GM12878 (cell line): ENCODE results near the gene DNAAF1. TPM values are rescaled to one million over a fixed set of nuclear protein-coding genes. Genes with fewer than 3 reads are reported as not detected.

Experiments
- ATAC-seq: fragments of 200-7000 bp; cut with Tn5 transposase; 3 replicates; pipeline ENCODE4 v1.9.1; 2020; ENCODE audit warnings: mild to moderate bottlenecking, moderate library complexity
- BruUV-seq: library from RNA; stranded (reverse); fragments of 400-500 nt; replicated peaks from 2 replicates; lab custom pipeline; 2021; lab: Mats Ljungman, UMichigan
- CTCF ChIA-PET: fragments of 300-600 bp; sonication (Branson Sonifier 250); formaldehyde crosslinking; extraction: SDS; loops from one replicate; lab custom pipeline; 2021; ENCODE audit warnings: inconsistent platforms; lab: Yijun Ruan, JAX
- POLR2A ChIA-PET: fragments of 350-600 bp; formaldehyde crosslinking; extraction: SDS; loops from one replicate; lab custom pipeline; 2021; ENCODE audit warnings: inconsistent platforms; lab: Charles Lee
- RAD21 ChIA-PET: fragments of 300-600 bp; sonication (Branson Sonifier 250); formaldehyde crosslinking; loops from one replicate; lab custom pipeline; 2023; ENCODE audit warnings: antibody characterized with exemption; ENCODE audit not compliant: unreplicated experiment; lab: Charles Lee
- SMC1A ChIA-PET: fragments of 300-600 bp; sonication (Branson Sonifier 250); formaldehyde crosslinking; loops from one replicate; lab custom pipeline; 2023; ENCODE audit not compliant: unreplicated experiment, uncharacterized antibody; lab: Charles Lee
- DNase-seq: peaks from one replicate; pipeline ENCODE4 v3.0.0-alpha.2; 2011; ENCODE audit warnings: low read depth, low spot score
- FAIRE-seq: peaks from 3 replicates; lab custom pipeline; 2011; peaks lifted over from hg19 to GRCh38; lab: Jason Lieb, UNC
- H2AFZ ChIP-seq: 2 replicates; pipeline ENCODE4 v1.6.0; 2011; ENCODE audit warnings: low read depth, low read length, control low read depth; ENCODE audit not compliant: control insufficient read depth
- H3K27ac ChIP-seq: 2 replicates; pipeline ENCODE4 v1.5.1; 2011; ENCODE audit warnings: control low read depth; ENCODE audit not compliant: control insufficient read depth, insufficient read depth
- H3K27me3 ChIP-seq, 2 experiments: replicated peaks in 1 of 2; 2 replicates each; pipeline versions ENCODE4 v1.6.0 to v1.6.1; 2011; ENCODE audit warnings: low read length in 1 of 2; ENCODE audit not compliant: control insufficient read depth in 2 of 2, insufficient read depth in 2 of 2
- H3K36me3 ChIP-seq, 2 experiments: 2 replicates each; pipeline ENCODE4 v1.5.1; 2011; ENCODE audit warnings: low read length in 1 of 2; ENCODE audit not compliant: control insufficient read depth in 2 of 2, insufficient read depth in 2 of 2
- H3K4me1 ChIP-seq: 2 replicates; pipeline ENCODE4 v1.6.1; 2011; ENCODE audit warnings: mild to moderate bottlenecking, low read length, moderate library complexity, mixed read lengths; ENCODE audit not compliant: control insufficient read depth, insufficient read depth
- H3K4me2 ChIP-seq: 2 replicates; pipeline ENCODE4 v1.6.0; 2011; ENCODE audit warnings: control low read depth; ENCODE audit not compliant: control insufficient read depth, insufficient read depth
- H3K4me3 ChIP-seq: fragments of 200-600 bp; sonication (generic); 2 replicates; pipeline ENCODE4 v1.5.1; 2016
- H3K79me2 ChIP-seq: 2 replicates; pipeline ENCODE4 v1.6.0; 2011; ENCODE audit warnings: low read length; ENCODE audit not compliant: control insufficient read depth, insufficient read depth
- H3K9ac ChIP-seq: 2 replicates; pipeline ENCODE4 v1.8.0; 2011; ENCODE audit warnings: low read length, control low read depth, mixed read lengths; ENCODE audit not compliant: control insufficient read depth, insufficient read depth
- H3K9me3 ChIP-seq: replicated peaks from 3 replicates; pipeline ENCODE4 v1.5.1; 2011; ENCODE audit warnings: mild to moderate bottlenecking, low read length; ENCODE audit not compliant: control insufficient read depth, insufficient read depth
- H4K20me1 ChIP-seq: 2 replicates; pipeline ENCODE4 v1.6.0; 2011; ENCODE audit not compliant: control insufficient read depth, insufficient read depth
- DPF2 ChIP-seq: fragments of 450-650 bp; IDR thresholded peaks from 2 replicates; pipeline ENCODE4 v1.6.1; 2017; ENCODE audit warnings: mild to moderate bottlenecking
- FOXM1 ChIP-seq: IDR thresholded peaks from 2 replicates; pipeline ENCODE4 v1.6.1; 2012; ENCODE audit warnings: low read depth, mild to moderate bottlenecking, inconsistent platforms, low read length, moderate library complexity
- MTA2 ChIP-seq: fragments of 450-650 bp; IDR thresholded peaks from 2 replicates; pipeline ENCODE4 v1.6.1; 2016; ENCODE audit warnings: low read depth, mild to moderate bottlenecking, moderate library complexity
- SP1 ChIP-seq: IDR thresholded peaks from one replicate; pipeline ENCODE4 v1.6.1; 2011; ENCODE audit warnings: low read depth, low read length
- STAT3 ChIP-seq: IDR thresholded peaks from 2 replicates; pipeline ENCODE4 v1.6.1; 2011; ENCODE audit warnings: low read depth, low read length, improper control_type of control experiment
- USF1 ChIP-seq: IDR thresholded peaks from 2 replicates; pipeline ENCODE4 v1.6.1; 2011; ENCODE audit warnings: borderline replicate concordance, low read depth, mild to moderate bottlenecking, moderate library complexity, mixed read lengths, low read length; ENCODE audit not compliant: insufficient read depth; ENCODE audit errors: extremely low read length
- ZNF217 ChIP-seq: fragments of 450-650 bp; IDR thresholded peaks from 2 replicates; pipeline ENCODE4 v1.6.1; 2017; ENCODE audit warnings: antibody characterized with exemption, mild to moderate bottlenecking
- WGBS: methylation state at CpG from one replicate; pipeline ENCODE4 v1.1.6; 2016; ENCODE audit warnings: low lambda C conversion rate; ENCODE audit not compliant: insufficient replicate concordance, insufficient coverage; ENCODE audit errors: missing lambda C conversion rate; 5-methylcytosine and 5-hydroxymethylcytosine counted together
- in situ Hi-C: fragments of 300-500 bp; cut with MboI; formaldehyde crosslinking; loops from 9 replicates; pipeline ENCODE4 v1.14.3; 2018; ENCODE audit warnings: mixed read lengths
- intact Hi-C: fragments of 100-400 bp; cut with micrococcal nuclease; formaldehyde crosslinking; loops from one replicate; pipeline ENCODE4 v1.14.2; 2022; ENCODE audit not compliant: unreplicated experiment
- polyA plus RNA-seq, 11 experiments: library from polyadenylated mRNA; depleted of rRNA in 4 of 11; unstranded in 6 of 11; stranded (reverse) in 5 of 11; fragments of >200 nt; fragmentation: Nextera tagmentation in 4 of 11; fragmentation: Illumina TruSeq in 1 of 11; extraction: Ambion mirVana in 4 of 11; extraction: Trizol in 1 of 11; gene quantifications; 1 replicate in 1 of 11; 2 replicates in 10 of 11; pipeline versions ENCODE4 v1.2.1 to v1.2.3, GENCODE V29; 2011 to 2016; ENCODE audit warnings: inconsistent platforms in 2 of 11, missing spikeins in 2 of 11, low read depth in 1 of 11
- total RNA-seq, 4 experiments: library from RNA; depleted of rRNA in 3 of 4; stranded (reverse); fragments of >200 nt in 3 of 4; fragmentation: Illumina TruSeq in 1 of 4; extraction: Trizol in 1 of 4; gene quantifications; 2 replicates each; pipeline versions ENCODE4 v1.2.1 to v1.2.3, GENCODE V29; 2013 to 2021

DNAAF1 gene
- total and polyA plus RNA-seq, 10 of the 15 experiments (the other 5 are each of a cell fraction or from before 2014, with no cell fraction given) = 0.02 to 0.76 (median 0.08) TPM; not detected in 6

DNA sequence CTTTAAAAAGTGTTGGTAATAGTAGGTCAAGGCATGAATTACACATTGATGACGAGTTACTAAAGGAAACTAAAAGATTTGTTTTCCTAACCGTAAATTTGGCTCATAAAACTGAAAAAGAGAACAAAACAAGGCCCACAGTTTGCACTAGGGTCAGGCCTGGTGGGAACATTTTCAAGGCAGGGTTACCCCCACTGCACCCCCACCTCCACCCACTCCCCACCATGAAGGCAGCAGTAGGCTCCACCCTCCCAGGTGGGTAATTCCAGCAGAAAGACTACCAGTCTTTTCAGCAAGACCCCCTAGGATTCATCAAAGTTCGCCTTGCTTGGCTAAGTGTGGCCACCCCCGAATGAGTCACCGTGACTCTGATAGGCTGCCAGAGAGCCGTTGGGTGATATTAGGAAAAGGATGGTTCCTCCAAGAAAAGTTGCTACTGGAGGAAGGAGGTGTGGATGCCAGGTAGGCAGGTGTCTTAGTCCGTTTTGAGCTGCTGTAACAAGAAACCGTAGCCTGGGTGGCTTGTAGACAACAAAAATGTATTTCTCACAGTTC, 8.6 kb downstream of the DNAAF1 start (continued):
- no peak for TF ChIP-seq FOXM1
- no peak for TF ChIP-seq STAT3
- no peak for TF ChIP-seq DPF2
- no peak for TF ChIP-seq SP1
- no peak for TF ChIP-seq ZNF217
- TF ChIP-seq USF1 = no peak

- H3K27ac ChIP-seq = no peak overlapping the region
- no TSS peak for BruUV-seq
- ChIA-PET RAD21 (no interaction called here), CTCF (interaction anchor here (1.9 kb wide), 1 partner anchor 32 kb away, joined by 4 read pairs; the partner anchor contains the start of gene TAF1C), POLR2A (no interaction called here), SMC1A (interaction anchor here (0.7 kb wide), 1 partner anchor 24 kb away, joined by 3 read pairs; no protein-coding TSS in a partner anchor)
- no peak overlapping the region for H2AFZ ChIP-seq
- no peaks in the 10 kb centered on the region for H3K36me3 ChIP-seq
- H3K4me1 ChIP-seq = no peaks in the 10 kb centered on the region
- intact Hi-C loops (no loop called here), in situ Hi-C loops (no loop called here)
- H3K4me3 ChIP-seq = no peak overlapping the region
- H3K9ac ChIP-seq = no peak overlapping the region
- H3K79me2 ChIP-seq = no peaks in the 10 kb centered on the region
- no peak for FAIRE-seq
- H3K4me2 ChIP-seq = no peak overlapping the region
- H3K27me3 ChIP-seq = peaks cover 0 to 2% of the 10 kb centered on the region in 2 experiments; a peak in 1 of 4 replicates
- TF ChIP-seq USF1 (no peak), MTA2 (no peak)
- no peaks in the 10 kb centered on the region for H3K9me3 ChIP-seq
- H4K20me1 ChIP-seq = no peaks in the 10 kb centered on the region
- no peak for DNase-seq
- 34% methylated on average over 4 of the region's 4 CpGs for WGBS
- no peak for ATAC-seq
Measured at GRCh38 chr16:84155226-84155625, 10.1 kb downstream of the DNAAF1 start.
